Loucy (cell line): ENCODE measurements around the gene CYTH1.

Experiments
- H2AFZ ChIP-seq: fragments of 200-600 bp; sonication (generic); 2 replicates; pipeline ENCODE4 v1.6.0; 2016; ENCODE audit warnings: antibody characterized with exemption, mild to moderate bottlenecking, low read length, moderate library complexity
- H3F3A ChIP-seq: fragments of 200-600 bp; 2 replicates; pipeline ENCODE4 v1.6.0; 2016; ENCODE audit warnings: antibody characterized with exemption, low read depth, mild to moderate bottlenecking
- H3K27me3 ChIP-seq: fragments of 200-600 bp; sonication (generic); 2 replicates; pipeline ENCODE4 v1.6.1; 2014; ENCODE audit warnings: low read length, mild to moderate bottlenecking; ENCODE audit not compliant: insufficient read depth, poor library complexity, severe bottlenecking
- H3K36me3 ChIP-seq: fragments of 200-600 bp; sonication (generic); 2 replicates; pipeline ENCODE4 v1.6.1; 2016; ENCODE audit warnings: low read length; ENCODE audit not compliant: insufficient read depth
- H3K4me1 ChIP-seq: fragments of 200-600 bp; sonication (generic); 2 replicates; pipeline ENCODE4 v1.5.1; 2014; ENCODE audit warnings: low read length, mild to moderate bottlenecking; ENCODE audit not compliant: insufficient read depth, poor library complexity, severe bottlenecking
- H3K4me2 ChIP-seq: fragments of 200-600 bp; sonication (generic); 2 replicates; pipeline ENCODE4 v1.6.0; 2014; ENCODE audit warnings: antibody characterized with exemption, low read length, low read depth, mild to moderate bottlenecking; ENCODE audit not compliant: poor library complexity, severe bottlenecking
- H3K4me3 ChIP-seq: fragments of 200-600 bp; sonication (generic); 2 replicates; pipeline ENCODE4 v1.5.1; 2014; ENCODE audit warnings: low read length, mild to moderate bottlenecking, mixed read lengths; ENCODE audit not compliant: poor library complexity, severe bottlenecking
- H3K79me2 ChIP-seq: fragments of 200-600 bp; sonication (generic); 2 replicates; pipeline ENCODE4 v1.6.1; 2014; ENCODE audit warnings: low read length; ENCODE audit not compliant: insufficient read depth
- H3K9ac ChIP-seq: fragments of 200-600 bp; sonication (generic); 2 replicates; pipeline ENCODE4 v1.6.0; 2014; ENCODE audit warnings: mild to moderate bottlenecking, low read depth, low read length, moderate library complexity; ENCODE audit not compliant: poor library complexity, severe bottlenecking
- H3K9me2 ChIP-seq: fragments of 200-600 bp; sonication (generic); replicated peaks from 2 replicates; pipeline ENCODE4 v1.6.1; 2016; ENCODE audit warnings: low read depth, low read length, mixed read lengths
- H3K9me3 ChIP-seq: fragments of 200-600 bp; sonication (generic); 2 replicates; pipeline ENCODE4 v1.6.1; 2014; ENCODE audit warnings: mild to moderate bottlenecking, antibody characterized with exemption, low read length, low read depth; ENCODE audit not compliant: insufficient read depth
- H4K20me1 ChIP-seq: fragments of 200-600 bp; sonication (generic); 2 replicates; pipeline ENCODE4 v1.6.0; 2014; ENCODE audit warnings: antibody characterized with exemption, low read length, mild to moderate bottlenecking; ENCODE audit not compliant: insufficient read depth, poor library complexity, severe bottlenecking
- EZH2phosphoT487 ChIP-seq: fragments of 200-600 bp; IDR thresholded peaks from 2 replicates; pipeline ENCODE4 v1.6.1; 2018; ENCODE audit warnings: antibody characterized with exemption, mild to moderate bottlenecking, moderate library complexity, borderline replicate concordance
- TF ChIP-seq, protein P1 (sequence below): fragments of 200-600 bp; sonication (generic); conservative IDR thresholded peaks from 2 replicates; pipeline ENCODE4 v1.5.1; 2014; ENCODE audit warnings: mild to moderate bottlenecking, antibody characterized with exemption, low read length

The CYTH1 gene

DNA sequence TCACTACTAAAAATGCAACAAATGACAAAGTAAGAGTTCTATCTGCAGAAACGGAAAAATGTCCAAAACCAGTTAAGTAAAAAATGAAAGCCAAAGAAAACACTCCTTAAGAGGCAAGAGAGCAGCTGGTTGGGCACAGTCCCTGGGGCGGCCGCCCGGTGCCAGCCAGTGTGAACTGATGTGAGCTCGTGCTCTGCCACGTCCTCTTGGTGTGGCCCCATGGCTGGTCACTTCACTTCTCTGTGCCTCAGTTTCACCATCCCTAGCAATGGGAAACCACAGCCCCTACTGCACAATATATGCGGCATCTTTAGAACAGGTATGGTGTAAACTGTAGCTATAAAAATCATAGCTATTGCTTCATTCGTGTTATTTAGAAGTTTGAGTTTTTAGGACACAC lies 37.3 kb upstream of the CYTH1 start:
- Histone ChIP-seq H3K9ac (peak overlapping the region; percentile 64), H3K27me3 (no peaks in the 10 kb centered on the region), H3K36me3 (peaks cover 72% of the 10 kb centered on the region), H3K4me2 (peak overlapping the region; percentile 69), H2AFZ (no peak overlapping the region), H3K9me3 (no peaks in the 10 kb centered on the region), H3F3A (peaks cover 31% of the 10 kb centered on the region), H3K4me3 (peak overlapping the region; percentile 44), H3K79me2 (peaks cover 29% of the 10 kb centered on the region), H3K4me1 (peaks cover 46% of the 10 kb centered on the region), H3K9me2 (no peaks in the 10 kb centered on the region), H4K20me1 (peaks cover 2% of the 10 kb centered on the region)
- no peak for TF ChIP-seq EZH2phosphoT487
- TF ChIP-seq, protein P1, sequence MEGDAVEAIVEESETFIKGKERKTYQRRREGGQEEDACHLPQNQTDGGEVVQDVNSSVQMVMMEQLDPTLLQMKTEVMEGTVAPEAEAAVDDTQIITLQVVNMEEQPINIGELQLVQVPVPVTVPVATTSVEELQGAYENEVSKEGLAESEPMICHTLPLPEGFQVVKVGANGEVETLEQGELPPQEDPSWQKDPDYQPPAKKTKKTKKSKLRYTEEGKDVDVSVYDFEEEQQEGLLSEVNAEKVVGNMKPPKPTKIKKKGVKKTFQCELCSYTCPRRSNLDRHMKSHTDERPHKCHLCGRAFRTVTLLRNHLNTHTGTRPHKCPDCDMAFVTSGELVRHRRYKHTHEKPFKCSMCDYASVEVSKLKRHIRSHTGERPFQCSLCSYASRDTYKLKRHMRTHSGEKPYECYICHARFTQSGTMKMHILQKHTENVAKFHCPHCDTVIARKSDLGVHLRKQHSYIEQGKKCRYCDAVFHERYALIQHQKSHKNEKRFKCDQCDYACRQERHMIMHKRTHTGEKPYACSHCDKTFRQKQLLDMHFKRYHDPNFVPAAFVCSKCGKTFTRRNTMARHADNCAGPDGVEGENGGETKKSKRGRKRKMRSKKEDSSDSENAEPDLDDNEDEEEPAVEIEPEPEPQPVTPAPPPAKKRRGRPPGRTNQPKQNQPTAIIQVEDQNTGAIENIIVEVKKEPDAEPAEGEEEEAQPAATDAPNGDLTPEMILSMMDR: no peak

DNA sequence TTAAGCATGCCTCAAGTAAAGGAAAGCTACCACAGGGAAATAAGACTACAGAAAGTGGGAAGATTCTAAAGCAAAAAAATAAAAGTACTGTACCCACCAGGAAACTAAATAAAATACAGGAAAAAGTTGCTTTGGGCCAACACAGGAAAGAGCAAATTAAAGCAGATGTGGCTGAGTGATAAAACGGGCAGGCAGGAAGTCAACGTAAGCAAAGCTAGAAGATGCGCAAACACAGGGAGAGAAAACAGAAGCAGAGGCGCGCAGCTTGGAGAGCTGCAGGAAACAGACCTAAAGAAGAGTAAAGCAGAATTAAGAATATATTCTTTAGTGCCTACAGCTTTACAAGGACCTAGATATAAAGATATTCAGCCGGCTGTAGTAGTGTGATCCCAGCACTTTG lies 36.9 kb upstream of the CYTH1 start:
- Histone ChIP-seq H3K9me3 (no peaks in the 10 kb centered on the region), H3K4me1 (peaks cover 46% of the 10 kb centered on the region), H3K9me2 (no peaks in the 10 kb centered on the region), H3K27me3 (no peaks in the 10 kb centered on the region), H3K79me2 (peaks cover 25% of the 10 kb centered on the region), H3K4me2 (peak overlapping the region; percentile 76), H3K9ac (peak overlapping the region; percentile 64), H2AFZ (no peak overlapping the region), H3K4me3 (peak overlapping the region; percentile 49), H4K20me1 (peaks cover 2% of the 10 kb centered on the region), H3F3A (peaks cover 31% of the 10 kb centered on the region), H3K36me3 (peaks cover 72% of the 10 kb centered on the region)
- TF ChIP-seq, protein P1: no peak
- TF ChIP-seq EZH2phosphoT487: no peak

DNA sequence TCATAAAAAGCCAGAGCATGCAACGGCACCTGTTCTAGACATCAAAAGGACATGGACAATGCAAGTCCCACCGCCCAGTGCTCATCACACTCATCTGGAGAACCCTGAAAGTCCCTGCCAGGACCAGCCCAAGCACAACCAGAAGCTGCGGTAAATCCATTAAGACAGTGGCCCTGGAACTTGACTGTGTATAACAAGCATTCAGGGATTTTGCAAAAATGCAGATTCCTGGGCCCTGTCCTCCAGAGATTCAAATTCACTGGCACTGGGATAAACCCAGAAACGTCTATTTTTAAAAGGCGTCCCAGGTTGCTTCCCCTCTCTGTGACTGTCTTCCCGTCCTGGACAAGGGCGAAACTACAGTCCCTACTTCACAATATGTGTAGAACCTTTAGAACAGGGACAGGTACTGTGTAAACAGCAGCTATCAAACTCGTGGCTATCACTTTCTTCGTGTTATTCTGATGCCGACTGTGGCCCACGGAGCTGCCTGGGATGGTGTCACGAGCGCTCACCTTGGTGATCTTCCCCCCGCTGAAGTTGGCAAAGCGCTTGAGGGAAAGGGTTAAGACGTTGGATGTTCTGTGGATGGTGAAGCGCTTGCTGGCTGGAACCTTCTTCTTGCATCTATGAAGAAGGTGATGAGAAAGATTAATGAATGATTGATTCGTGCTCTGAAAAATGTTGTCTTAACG lies 36.2 kb upstream of the CYTH1 start:
- peaks cover 2% of the 10 kb centered on the region for H4K20me1 ChIP-seq

More for the DNA sequence above, 36.2 kb upstream of the CYTH1 start:
- Histone ChIP-seq H3F3A (peaks cover 31% of the 10 kb centered on the region), H3K9ac (peak overlapping the region; percentile 58), H3K36me3 (peaks cover 72% of the 10 kb centered on the region), H3K4me1 (peaks cover 46% of the 10 kb centered on the region), H2AFZ (no peak overlapping the region), H3K27me3 (no peaks in the 10 kb centered on the region), H3K9me3 (no peaks in the 10 kb centered on the region), H3K9me2 (no peaks in the 10 kb centered on the region), H3K79me2 (peaks cover 19% of the 10 kb centered on the region), H3K4me2 (peak overlapping the region; percentile 76), H3K4me3 (peak overlapping the region; percentile 49)
- TF ChIP-seq, protein P1: no peak
- TF ChIP-seq EZH2phosphoT487: no peak
